K562 (cell line): Measurements from ENCODE around the gene HBG1. TPM values are rescaled to one million over a fixed set of nuclear protein-coding genes. Genes with fewer than 3 reads are reported as not detected.

Experiments used
- ATF7 ChIP-seq: fragments of 450-650 bp; IDR thresholded peaks from 2 replicates; pipeline ENCODE4 v1.7.1; 2014; ENCODE audit warnings: mild to moderate bottlenecking, moderate library complexity
- ELF1 ChIP-seq: fragments of 200-800 bp; sonication (Bioruptor generic); IDR thresholded peaks from 2 replicates; pipeline ENCODE4 v1.6.1; 2016; ENCODE audit warnings: missing genetic modification characterization, missing compliant biosample characterization
- EP400 ChIP-seq: fragments of 450-650 bp; IDR thresholded peaks from 2 replicates; pipeline ENCODE4 v1.6.1; 2017; ENCODE audit warnings: antibody characterized with exemption, mild to moderate bottlenecking, moderate library complexity
- FOXA1 ChIP-seq: fragments of 450-650 bp; IDR thresholded peaks from 2 replicates; pipeline ENCODE4 v1.6.1; 2016; ENCODE audit warnings: mild to moderate bottlenecking, borderline replicate concordance
- FOXK2 ChIP-seq, 2 experiments: fragments of 450-650 bp; IDR thresholded peaks in 1 of 2; conservative IDR thresholded peaks in 1 of 2; 2 replicates each; pipeline ENCODE4 v1.6.1; 2016; ENCODE audit warnings: low read depth in 2 of 2, mild to moderate bottlenecking in 1 of 2
- HNRNPK ChIP-seq: fragments of 200-400 bp; formaldehyde crosslinking; IDR thresholded peaks from one replicate; pipeline ENCODE4 v1.6.1; 2018; ENCODE audit warnings: mild to moderate bottlenecking, low read depth, low read length; ENCODE audit not compliant: poor library complexity, severe bottlenecking
- KLF16 ChIP-seq: IDR thresholded peaks from 2 replicates; pipeline ENCODE4 v1.6.1; 2016; ENCODE audit warnings: antibody characterized with exemption
- MLX ChIP-seq, 2 experiments: fragments of 450-650 bp in 1 of 2; sonication (generic) in 1 of 2; formaldehyde crosslinking; conservative IDR thresholded peaks; 2 replicates each; pipeline versions ENCODE4 v1.4.0 to v1.8.1; 2020 to 2022; ENCODE audit warnings: mild to moderate bottlenecking in 1 of 2, missing genetic modification reagents in 1 of 2
- MTA2 ChIP-seq: fragments of 450-650 bp; IDR thresholded peaks from 2 replicates; pipeline ENCODE4 v1.6.1; 2016; ENCODE audit warnings: low read depth
- NR1H2 ChIP-seq: sonication (generic); formaldehyde crosslinking; IDR thresholded peaks from 2 replicates; pipeline ENCODE4 v1.4.0; 2020; ENCODE audit warnings: mild to moderate bottlenecking, missing genetic modification reagents
- PCBP2 ChIP-seq: fragments of 200-400 bp; formaldehyde crosslinking; IDR thresholded peaks from 2 replicates; pipeline ENCODE4 v1.6.1; 2018; ENCODE audit warnings: low read length, low read depth, mild to moderate bottlenecking, moderate library complexity; ENCODE audit not compliant: poor library complexity, severe bottlenecking
- PHTF2 ChIP-seq: fragments of 250-450 bp; sonication (Bioruptor Pico); IDR thresholded peaks from 2 replicates; pipeline ENCODE4 v1.5.0; 2021; ENCODE audit warnings: mild to moderate bottlenecking
- POLR2A ChIP-seq: fragments of 450-650 bp; conservative IDR thresholded peaks from 2 replicates; pipeline ENCODE4 v1.6.1; 2016
- PTRF ChIP-seq: fragments of 450-650 bp; IDR thresholded peaks from 2 replicates; pipeline ENCODE4 v1.6.1; 2016; ENCODE audit warnings: mild to moderate bottlenecking, missing genetic modification characterization, missing compliant biosample characterization
- SP2 ChIP-seq: IDR thresholded peaks from 2 replicates; pipeline ENCODE4 v1.6.1; 2011; ENCODE audit warnings: mild to moderate bottlenecking, low read depth, low read length, moderate library complexity; ENCODE audit not compliant: poor library complexity, severe bottlenecking; ENCODE audit errors: extremely low read depth
- SRSF1 ChIP-seq: fragments of 200-400 bp; formaldehyde crosslinking; IDR thresholded peaks from 2 replicates; pipeline ENCODE4 v1.6.1; 2017; ENCODE audit warnings: mild to moderate bottlenecking, low read depth, low read length, moderate library complexity
- TARDBP ChIP-seq: fragments of 450-650 bp; IDR thresholded peaks from 2 replicates; pipeline ENCODE4 v1.6.1; 2016
- TCF15 ChIP-seq: fragments of 250-450 bp; sonication (Bioruptor Pico); IDR thresholded peaks from 2 replicates; pipeline ENCODE4 v1.8.0; 2022; ENCODE audit warnings: moderate library complexity, mild to moderate bottlenecking, inconsistent platforms
- TCF7 ChIP-seq: sonication (generic); IDR thresholded peaks from 2 replicates; pipeline ENCODE4 v1.6.1; 2016; ENCODE audit warnings: antibody characterized with exemption, borderline replicate concordance
- UBTF ChIP-seq, 2 experiments: IDR thresholded peaks; 2 replicates each; pipeline ENCODE4 v1.6.1; 2012; ENCODE audit warnings: improper control_type of control experiment in 2 of 2, low read depth in 2 of 2, low read length in 2 of 2, borderline replicate concordance in 1 of 2
- ZNF639 ChIP-seq, 2 experiments: fragments of 200-800 bp in 1 of 2; sonication (Bioruptor generic) in 1 of 2; sonication (generic) in 1 of 2; formaldehyde crosslinking in 1 of 2; IDR thresholded peaks in 1 of 2; conservative IDR thresholded peaks in 1 of 2; 2 replicates each; pipeline versions ENCODE4 v1.5.0 to v1.6.1; 2016 to 2020; ENCODE audit warnings: missing compliant biosample characterization in 1 of 2, missing genetic modification characterization in 1 of 2, missing genetic modification reagents in 1 of 2
- ZNF785 ChIP-seq: fragments of 250-450 bp; sonication (Bioruptor Pico); IDR thresholded peaks from 2 replicates; pipeline ENCODE4 v1.4.0; 2020; ENCODE audit warnings: mild to moderate bottlenecking
- polyA plus RNA-seq, 8 experiments: library from polyadenylated mRNA; depleted of rRNA in 4 of 8; stranded (reverse) in 5 of 8; unstranded in 3 of 8; fragments of >200 nt; fragmentation: Nextera tagmentation in 2 of 8; fragmentation: Illumina TruSeq in 1 of 8; extraction: Ambion mirVana in 2 of 8; extraction: Trizol in 1 of 8; gene quantifications; 2 replicates each; pipeline versions ENCODE4 v1.2.1 to v1.2.3, GENCODE V29; 2011 to 2014; ENCODE audit warnings: inconsistent platforms in 1 of 8, missing spikeins in 1 of 8
- total RNA-seq, 7 experiments: library from RNA; depleted of rRNA in 6 of 7; stranded (reverse); fragments of >200 nt in 6 of 7; fragmentation: Illumina TruSeq in 2 of 7; extraction: Trizol in 2 of 7; gene quantifications; 2 replicates each; pipeline versions ENCODE4 v1.2.1 to v1.2.3, GENCODE V29; 2011 to 2021; ENCODE audit warnings: low replicate concordance in 1 of 7
- TF ChIP-seq, protein P1 (sequence below): fragments of 450-650 bp; formaldehyde crosslinking; IDR thresholded peaks from 2 replicates; pipeline ENCODE4 v1.4.0; 2020; ENCODE audit warnings: mild to moderate bottlenecking, moderate library complexity

HBG1 gene
- total and polyA plus RNA-seq, 9 of the 15 experiments (the other 6 are each of a cell fraction or from before 2014, with no cell fraction given) = 1,066 to 16,338 (median 4,898) TPM

DNA sequence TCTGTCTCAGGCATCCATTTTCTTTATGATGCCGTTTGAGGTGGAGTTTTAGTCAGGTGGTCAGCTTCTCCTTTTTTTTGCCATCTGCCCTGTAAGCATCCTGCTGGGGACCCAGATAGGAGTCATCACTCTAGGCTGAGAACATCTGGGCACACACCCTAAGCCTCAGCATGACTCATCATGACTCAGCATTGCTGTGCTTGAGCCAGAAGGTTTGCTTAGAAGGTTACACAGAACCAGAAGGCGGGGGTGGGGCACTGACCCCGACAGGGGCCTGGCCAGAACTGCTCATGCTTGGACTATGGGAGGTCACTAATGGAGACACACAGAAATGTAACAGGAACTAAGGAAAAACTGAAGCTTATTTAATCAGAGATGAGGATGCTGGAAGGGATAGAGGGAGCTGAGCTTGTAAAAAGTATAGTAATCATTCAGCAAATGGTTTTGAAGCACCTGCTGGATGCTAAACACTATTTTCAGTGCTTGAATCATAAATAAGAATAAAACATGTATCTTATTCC is 31.0 kb upstream of the HBG1 start (continued):
- TF ChIP-seq TCF15 (CRISPR knock-in tag) = peak; percentile 89
- TF ChIP-seq TARDBP = peak; percentile 45; the same call in 1 of the 2 replicates
- peak; percentile 98 for TF ChIP-seq KLF16
- 0 out of 4 replicates have a peak, but pooled peaks of 1 of the 2 experiments have one; percentile 59 for TF ChIP-seq UBTF (IDR thresholded peaks at IDR 0.05; ENCODE audit: borderline replicate concordance in 1 of 2, low read depth in 2 of 2, low read length in 2 of 2)
- TF ChIP-seq TCF7 = no peak
- TF ChIP-seq ATF7 = peak; percentile 96
- TF ChIP-seq FOXA1 = no peak
- peak in 1 of 2 experiments; percentile 97; a peak in 2 of 4 replicates for TF ChIP-seq ZNF639 (CRISPR knock-in tag; conservative IDR thresholded peaks at IDR 0.05 in 1 of 2, IDR thresholded peaks at IDR 0.05 in 1 of 2)
- no peak for TF ChIP-seq PCBP2
- peak; percentile 87 for TF ChIP-seq EP400
- TF ChIP-seq, protein P1, sequence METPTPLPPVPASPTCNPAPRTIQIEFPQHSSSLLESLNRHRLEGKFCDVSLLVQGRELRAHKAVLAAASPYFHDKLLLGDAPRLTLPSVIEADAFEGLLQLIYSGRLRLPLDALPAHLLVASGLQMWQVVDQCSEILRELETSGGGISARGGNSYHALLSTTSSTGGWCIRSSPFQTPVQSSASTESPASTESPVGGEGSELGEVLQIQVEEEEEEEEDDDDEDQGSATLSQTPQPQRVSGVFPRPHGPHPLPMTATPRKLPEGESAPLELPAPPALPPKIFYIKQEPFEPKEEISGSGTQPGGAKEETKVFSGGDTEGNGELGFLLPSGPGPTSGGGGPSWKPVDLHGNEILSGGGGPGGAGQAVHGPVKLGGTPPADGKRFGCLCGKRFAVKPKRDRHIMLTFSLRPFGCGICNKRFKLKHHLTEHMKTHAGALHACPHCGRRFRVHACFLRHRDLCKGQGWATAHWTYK (CRISPR knock-in tag) = peak; percentile 88
- TF ChIP-seq MTA2 = peak; percentile 96
- TF ChIP-seq SRSF1 = no peak
- no peak for TF ChIP-seq MLX (CRISPR knock-in tag; conservative IDR thresholded peaks at IDR 0.05)
- peak; percentile 52 to 63; a peak in 3 of 4 replicates for TF ChIP-seq FOXK2 (conservative IDR thresholded peaks at IDR 0.05 in 1 of 2, IDR thresholded peaks at IDR 0.05 in 1 of 2; ENCODE audit: low read depth in 2 of 2)
- peak; percentile 54 for TF ChIP-seq ELF1
- TF ChIP-seq SP2 = no peak
- TF ChIP-seq PHTF2 (CRISPR knock-in tag) = no peak
- TF ChIP-seq HNRNPK = no peak
- no peak for TF ChIP-seq ZNF785
- TF ChIP-seq NR1H2 (CRISPR knock-in tag) = no peak
- TF ChIP-seq POLR2A = peak; percentile 44; the same call in 1 of the 2 replicates
- no peak for TF ChIP-seq PTRF (tag)
